GM19099 (cell line): Measurements from ENCODE around the gene SORL1.

Experiments used
- POLR2A ChIP-seq: IDR thresholded peaks from 3 replicates; pipeline ENCODE4 v1.6.1; 2011; ENCODE audit warnings: low read depth; ENCODE audit not compliant: insufficient read length; ENCODE audit errors: extremely low read depth

Gene SORL1

DNA sequence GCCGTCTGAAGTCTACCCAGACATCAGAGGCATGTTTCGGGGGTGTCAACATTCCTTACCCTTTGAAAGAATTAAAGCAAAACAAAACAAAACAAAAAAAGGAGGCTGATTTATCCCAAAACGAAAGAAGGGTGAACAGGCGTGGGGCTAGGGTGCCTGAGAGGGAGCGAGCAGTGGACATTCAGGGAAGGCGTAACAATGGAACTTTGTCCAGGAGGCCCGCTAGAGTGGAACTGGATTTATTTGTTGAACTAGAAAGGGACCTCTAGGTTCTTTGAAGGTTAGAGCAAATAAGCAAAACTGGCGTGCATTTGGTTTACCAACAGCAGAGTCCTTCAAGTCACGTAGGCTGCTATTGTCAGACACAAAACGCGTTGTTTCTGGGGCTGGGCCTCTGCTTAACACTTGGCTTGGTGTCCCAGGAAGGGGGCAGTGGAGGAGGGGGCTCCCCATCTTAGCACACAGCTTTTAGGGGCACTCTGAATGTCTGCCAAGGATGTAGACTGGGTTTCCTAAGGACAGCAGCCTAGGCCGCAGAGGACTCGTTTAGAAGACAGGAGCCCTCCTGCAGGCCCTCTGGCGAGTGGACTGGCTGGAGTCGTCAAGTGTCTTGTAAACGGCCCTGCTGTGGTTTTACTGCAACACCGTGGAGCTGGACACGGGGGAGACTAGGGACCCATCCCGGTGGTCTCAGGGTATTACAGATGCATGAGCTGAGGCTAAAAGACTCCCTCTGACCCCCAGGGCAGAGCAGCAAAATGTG lies 204.4 kb downstream of the SORL1 start:
- no peak for TF ChIP-seq POLR2A

DNA sequence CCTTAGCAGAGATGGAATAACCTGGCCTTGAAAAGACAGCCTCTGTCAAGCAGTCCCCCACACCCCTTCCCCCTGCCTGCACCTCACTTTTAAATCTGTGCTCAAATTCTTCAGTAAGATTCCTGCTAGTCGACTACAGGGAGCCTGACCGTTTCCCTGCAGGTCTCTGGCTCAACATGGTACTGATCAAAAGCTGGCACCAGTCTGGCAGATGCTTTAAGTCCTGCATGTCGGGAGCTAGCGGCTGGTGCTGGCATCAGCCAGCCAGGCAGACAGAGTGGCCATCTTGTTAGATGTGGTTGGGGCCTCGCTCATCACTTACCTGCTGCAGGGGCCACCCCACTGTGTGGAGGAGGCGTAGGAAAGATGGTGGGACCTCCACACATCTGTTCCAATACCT lies 205.0 kb downstream of the SORL1 start:
- TF ChIP-seq POLR2A: no peak

GRCh38 chr11:121659811-121660210 lies 207.7 kb downstream of the SORL1 start:
- TF ChIP-seq POLR2A: no peak

GRCh38 chr11:121661880-121662486 lies 209.9 kb downstream of the SORL1 start:
- no peak for TF ChIP-seq POLR2A

- TF ChIP-seq POLR2A: no peak
These were observed 212.0 kb downstream of the SORL1 start for GRCh38 chr11:121664144-121664543.

GRCh38 chr11:121665206-121665838 lies 213.2 kb downstream of the SORL1 start:
- TF ChIP-seq POLR2A: no peak

- no peak for TF ChIP-seq POLR2A
These were observed 215.7 kb downstream of the SORL1 start for GRCh38 chr11:121667836-121668235.

- no peak for TF ChIP-seq POLR2A
These were observed 217.3 kb downstream of the SORL1 start for GRCh38 chr11:121669422-121669821.

DNA sequence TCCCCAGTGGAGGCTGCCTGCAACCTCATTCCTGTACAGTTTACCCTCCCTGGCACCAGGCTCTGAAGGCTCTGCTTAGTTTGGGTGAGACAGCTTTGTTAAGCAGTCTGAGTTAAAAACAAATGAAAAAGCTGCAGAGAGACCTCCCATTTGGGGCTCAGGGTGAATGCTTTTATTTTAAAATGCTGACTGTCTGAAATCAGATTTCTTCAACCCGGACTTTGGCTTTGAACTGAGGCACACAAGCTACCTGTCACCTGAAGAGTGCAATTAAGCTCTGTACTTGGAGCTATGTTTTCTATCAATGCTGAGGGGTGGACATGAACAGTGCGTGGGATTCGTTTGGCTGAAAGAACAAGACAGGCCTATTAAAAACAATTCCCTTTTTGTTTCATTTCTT lies 218.2 kb downstream of the SORL1 start:
- TF ChIP-seq POLR2A: no peak

DNA sequence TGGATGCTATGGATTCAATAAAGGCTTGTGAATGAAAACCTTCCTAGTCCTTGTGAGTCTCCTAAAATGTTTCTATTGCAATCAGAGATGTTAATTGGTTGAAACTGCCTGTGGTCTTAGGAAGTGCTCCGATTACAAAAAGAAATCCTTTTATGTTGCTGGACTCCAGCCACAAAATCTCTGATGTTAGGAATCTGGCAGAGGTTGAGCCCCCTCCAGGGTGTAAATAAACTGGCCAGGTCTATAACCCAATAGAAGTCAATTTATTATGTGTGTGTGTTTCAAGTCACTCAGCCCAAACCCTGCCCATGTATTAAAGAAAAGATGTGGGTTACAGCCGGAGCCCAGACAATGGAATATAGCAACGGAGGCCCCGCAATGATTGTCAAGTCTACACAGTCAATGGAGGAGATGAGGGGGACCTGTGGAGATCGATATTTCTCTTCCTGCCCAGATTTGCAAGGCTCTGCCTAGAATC lies 218.7 kb downstream of the SORL1 start:
- TF ChIP-seq POLR2A: no peak

DNA sequence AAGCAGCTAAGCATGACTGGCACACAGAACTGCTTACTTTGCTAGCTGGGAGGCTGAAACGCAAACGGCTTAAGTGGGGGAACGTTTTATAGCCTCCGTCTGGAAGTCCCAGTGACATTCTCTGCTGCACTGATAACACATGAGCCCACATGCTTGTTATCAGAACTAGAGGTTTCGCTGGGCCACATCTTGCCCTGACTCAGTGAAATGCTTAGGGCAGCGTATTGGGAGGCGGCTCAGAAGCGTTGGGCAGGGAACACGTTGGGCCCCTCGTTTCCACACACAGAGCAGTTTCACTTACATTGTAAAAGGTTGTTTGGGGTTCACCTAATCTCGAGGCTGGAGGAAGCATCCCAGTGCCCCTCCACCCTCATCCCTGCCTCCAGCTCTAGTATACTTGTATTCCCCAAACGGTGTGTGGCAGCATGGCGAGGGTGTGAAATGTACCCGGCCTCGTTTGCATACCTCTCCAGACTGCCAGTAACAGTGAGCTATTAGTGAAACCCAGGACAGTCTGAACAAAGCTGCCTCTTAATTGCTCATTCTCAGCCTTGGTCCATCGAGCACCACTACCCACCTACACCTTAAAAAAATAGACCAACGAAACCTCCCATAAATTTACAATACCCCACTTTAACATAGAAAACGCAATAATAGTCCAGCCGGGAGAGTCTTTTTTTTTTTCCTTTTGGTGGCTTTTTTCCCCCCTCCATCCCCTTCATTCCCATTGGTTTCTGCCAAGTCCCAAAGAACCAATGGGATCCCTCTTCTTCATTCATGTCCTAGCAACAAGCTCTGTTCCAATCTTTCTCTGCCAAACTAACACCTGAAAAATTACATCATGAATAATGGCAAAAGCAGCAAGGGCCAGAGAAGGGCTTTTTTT lies 219.4 kb downstream of the SORL1 start:
- no peak for TF ChIP-seq POLR2A

- no peak for TF ChIP-seq POLR2A
These were observed 220.7 kb downstream of the SORL1 start for GRCh38 chr11:121672630-121673487.

GRCh38 chr11:121681550-121682268 lies 229.6 kb downstream of the SORL1 start:
- no peak for TF ChIP-seq POLR2A
